Smooth muscle cell of the umbilical artery (primary cell): ENCODE data around the gene SLCO1B3. TPM values are rescaled to one million over a fixed set of nuclear protein-coding genes. Genes with fewer than 3 reads are reported as not detected.

Experiments
- total RNA-seq: library from RNA; depleted of rRNA; stranded (reverse); fragments of >200 nt; gene quantifications from 2 replicates; pipeline ENCODE4 v1.2.3, GENCODE V29; 2014

The SLCO1B3 gene
- not detected in 2 replicates for total RNA-seq

GRCh38 chr12:20810487-20810886, at the start of gene SLCO1B3:
Gene SLCO1B3, plus strand, starts transcription at chr12:20810705. Its CDS starts 5,034 bp downstream, at chr12:20815739.

Other genes with a start within 250 kb of the SLCO1B3 start
- gene SLCO1C1, start 115.4 kb upstream of the SLCO1B3 start, total RNA-seq, result not detected in 2 replicates